K562 (cell line): ENCODE data around the gene ETV3L. TPM values are rescaled to one million over a fixed set of nuclear protein-coding genes. Genes with fewer than 3 reads are reported as not detected.

Source experiments
- ARID1B ChIP-seq: fragments of 450-650 bp; IDR thresholded peaks from 2 replicates; pipeline ENCODE4 v1.6.1; 2016; ENCODE audit warnings: antibody characterized with exemption, mild to moderate bottlenecking, inconsistent platforms
- FOS ChIP-seq: IDR thresholded peaks from 3 replicates; pipeline ENCODE4 v1.6.1; 2011; ENCODE audit not compliant: insufficient read length; ENCODE audit errors: extremely low read depth
- GTF2F1 ChIP-seq: IDR thresholded peaks from 2 replicates; pipeline ENCODE4 v1.6.1; 2011; ENCODE audit warnings: low read depth, low read length, improper control_type of control experiment
- MECOM ChIP-seq: fragments of 250-450 bp; sonication (Bioruptor Pico); IDR thresholded peaks from 2 replicates; pipeline ENCODE4 v1.8.0; 2022; ENCODE audit warnings: inconsistent platforms
- MTA3 ChIP-seq: fragments of 450-650 bp; formaldehyde crosslinking; IDR thresholded peaks from 2 replicates; pipeline ENCODE4 v1.6.1; 2017; ENCODE audit warnings: mild to moderate bottlenecking, borderline replicate concordance
- NBN ChIP-seq: fragments of 450-650 bp; IDR thresholded peaks from 2 replicates; pipeline ENCODE4 v1.6.1; 2016; ENCODE audit warnings: low read depth, mild to moderate bottlenecking
- NELFE ChIP-seq: IDR thresholded peaks from 2 replicates; pipeline ENCODE4 v1.6.1; 2011; ENCODE audit warnings: mild to moderate bottlenecking; ENCODE audit not compliant: insufficient read depth, insufficient read length
- PHF8 ChIP-seq: fragments of 200-600 bp; sonication (generic); IDR thresholded peaks from 2 replicates; pipeline ENCODE4 v1.6.1; 2012; ENCODE audit warnings: mixed run types, mild to moderate bottlenecking, inconsistent platforms, low read length, moderate library complexity, borderline replicate concordance
- SP1 ChIP-seq: sonication (generic); formaldehyde crosslinking; IDR thresholded peaks from 2 replicates; pipeline ENCODE4 v1.8.1; 2022; ENCODE audit warnings: mild to moderate bottlenecking, missing genetic modification reagents
- ZBTB17 ChIP-seq: fragments of 450-650 bp; formaldehyde crosslinking; IDR thresholded peaks from 2 replicates; pipeline ENCODE4 v1.4.0; 2020; ENCODE audit warnings: mild to moderate bottlenecking
- ZC3H4 ChIP-seq: sonication (generic); formaldehyde crosslinking; IDR thresholded peaks from 2 replicates; pipeline ENCODE4 v1.9.0; 2021; ENCODE audit warnings: missing genetic modification reagents, borderline replicate concordance
- ZFP1 ChIP-seq: fragments of 450-650 bp; formaldehyde crosslinking; IDR thresholded peaks from 2 replicates; pipeline ENCODE4 v1.4.0; 2020; ENCODE audit warnings: mild to moderate bottlenecking, mixed read lengths
- ZKSCAN3 ChIP-seq: fragments of 250-450 bp; sonication (Bioruptor Pico); IDR thresholded peaks from 2 replicates; pipeline ENCODE4 v1.4.0; 2020
- ZKSCAN8 ChIP-seq: fragments of 200-800 bp; sonication (Bioruptor generic); IDR thresholded peaks from 2 replicates; pipeline ENCODE4 v1.6.1; 2016; ENCODE audit warnings: missing genetic modification characterization, missing compliant biosample characterization
- ZNF124 ChIP-seq: sonication (generic); formaldehyde crosslinking; IDR thresholded peaks from 2 replicates; pipeline ENCODE4 v1.8.1; 2022; ENCODE audit warnings: missing genetic modification reagents
- ZNF133 ChIP-seq: fragments of 250-450 bp; sonication (Bioruptor Pico); IDR thresholded peaks from 2 replicates; pipeline ENCODE4 v1.4.0; 2020; ENCODE audit warnings: mild to moderate bottlenecking
- ZNF165 ChIP-seq: fragments of 250-450 bp; sonication (Bioruptor Pico); IDR thresholded peaks from 2 replicates; pipeline ENCODE4 v1.4.0; 2020; ENCODE audit warnings: borderline replicate concordance
- ZNF184 ChIP-seq: sonication (generic); formaldehyde crosslinking; IDR thresholded peaks from 2 replicates; pipeline ENCODE4 v1.5.0; 2020; ENCODE audit warnings: missing genetic modification reagents
- ZNF217 ChIP-seq: sonication (generic); formaldehyde crosslinking; IDR thresholded peaks from 2 replicates; pipeline ENCODE4 v1.8.0; 2022; ENCODE audit warnings: mild to moderate bottlenecking, missing genetic modification reagents
- ZNF3 ChIP-seq: fragments of 250-450 bp; sonication (Bioruptor Pico); IDR thresholded peaks from 2 replicates; pipeline ENCODE4 v1.5.0; 2021; ENCODE audit warnings: mild to moderate bottlenecking, moderate library complexity
- ZNF507 ChIP-seq: conservative IDR thresholded peaks from 2 replicates; pipeline ENCODE4 v1.6.1; 2017; ENCODE audit warnings: missing genetic modification characterization, missing compliant biosample characterization
- ZNF584 ChIP-seq: fragments of 200-800 bp; sonication (Bioruptor generic); IDR thresholded peaks from 2 replicates; pipeline ENCODE4 v1.6.1; 2016; ENCODE audit warnings: low read depth, mild to moderate bottlenecking, missing genetic modification characterization, missing compliant biosample characterization
- ZNF695 ChIP-seq: fragments of 450-650 bp; formaldehyde crosslinking; IDR thresholded peaks from 2 replicates; pipeline ENCODE4 v1.4.0; 2020; ENCODE audit warnings: mild to moderate bottlenecking, moderate library complexity
- polyA plus RNA-seq, 8 experiments: library from polyadenylated mRNA; depleted of rRNA in 4 of 8; stranded (reverse) in 5 of 8; unstranded in 3 of 8; fragments of >200 nt; fragmentation: Nextera tagmentation in 2 of 8; fragmentation: Illumina TruSeq in 1 of 8; extraction: Ambion mirVana in 2 of 8; extraction: Trizol in 1 of 8; gene quantifications; 2 replicates each; pipeline versions ENCODE4 v1.2.1 to v1.2.3, GENCODE V29; 2011 to 2014; ENCODE audit warnings: inconsistent platforms in 1 of 8, missing spikeins in 1 of 8
- total RNA-seq, 7 experiments: library from RNA; depleted of rRNA in 6 of 7; stranded (reverse); fragments of >200 nt in 6 of 7; fragmentation: Illumina TruSeq in 2 of 7; extraction: Trizol in 2 of 7; gene quantifications; 2 replicates each; pipeline versions ENCODE4 v1.2.1 to v1.2.3, GENCODE V29; 2011 to 2021; ENCODE audit warnings: low replicate concordance in 1 of 7
- TF ChIP-seq, protein P1 (sequence below): fragments of 450-650 bp; IDR thresholded peaks from 2 replicates; pipeline ENCODE4 v1.6.1; 2017; ENCODE audit warnings: antibody characterized with exemption
- TF ChIP-seq, protein P2 (sequence below), 3 experiments: fragments of 200-800 bp in 1 of 3; sonication (Bioruptor generic) in 1 of 3; sonication (generic) in 1 of 3; formaldehyde crosslinking in 1 of 3; IDR thresholded peaks; 2 replicates each; pipeline versions ENCODE4 v1.6.1 to v1.8.0; 2016 to 2022; ENCODE audit warnings: mild to moderate bottlenecking in 2 of 3, missing compliant biosample characterization in 2 of 3, missing genetic modification characterization in 2 of 3, missing genetic modification reagents in 1 of 3
- TF ChIP-seq, protein P3 (sequence below): fragments of 200-800 bp; sonication (Bioruptor generic); IDR thresholded peaks from 2 replicates; pipeline ENCODE4 v1.6.1; 2017; ENCODE audit warnings: missing genetic modification characterization, missing compliant biosample characterization

Gene ETV3L
- total and polyA plus RNA-seq, 9 of the 15 experiments (the other 6 are each of a cell fraction or from before 2014, with no cell fraction given): not detected

GRCh38 chr1:157137408-157138219 is 38.0 kb upstream of the ETV3L start (continued):
- TF ChIP-seq, protein P1, sequence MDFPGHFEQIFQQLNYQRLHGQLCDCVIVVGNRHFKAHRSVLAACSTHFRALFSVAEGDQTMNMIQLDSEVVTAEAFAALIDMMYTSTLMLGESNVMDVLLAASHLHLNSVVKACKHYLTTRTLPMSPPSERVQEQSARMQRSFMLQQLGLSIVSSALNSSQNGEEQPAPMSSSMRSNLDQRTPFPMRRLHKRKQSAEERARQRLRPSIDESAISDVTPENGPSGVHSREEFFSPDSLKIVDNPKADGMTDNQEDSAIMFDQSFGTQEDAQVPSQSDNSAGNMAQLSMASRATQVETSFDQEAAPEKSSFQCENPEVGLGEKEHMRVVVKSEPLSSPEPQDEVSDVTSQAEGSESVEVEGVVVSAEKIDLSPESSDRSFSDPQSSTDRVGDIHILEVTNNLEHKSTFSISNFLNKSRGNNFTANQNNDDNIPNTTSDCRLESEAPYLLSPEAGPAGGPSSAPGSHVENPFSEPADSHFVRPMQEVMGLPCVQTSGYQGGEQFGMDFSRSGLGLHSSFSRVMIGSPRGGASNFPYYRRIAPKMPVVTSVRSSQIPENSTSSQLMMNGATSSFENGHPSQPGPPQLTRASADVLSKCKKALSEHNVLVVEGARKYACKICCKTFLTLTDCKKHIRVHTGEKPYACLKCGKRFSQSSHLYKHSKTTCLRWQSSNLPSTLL: no peak
- TF ChIP-seq SP1 (CRISPR knock-in tag) (no peak), MECOM (CRISPR knock-in tag) (no peak), GTF2F1 (no peak), NBN (0 out of 2 replicates have a peak, but pooled peaks have one; percentile 40), ZNF124 (no peak), FOS (no peak), ZBTB17 (CRISPR knock-in tag) (no peak), ZKSCAN8 (no peak), ZNF3 (CRISPR knock-in tag) (no peak), ZNF217 (CRISPR knock-in tag) (no peak), ZNF133 (no peak), ZC3H4 (CRISPR knock-in tag) (peak; percentile 78; the same call in 1 of the 2 replicates), ZNF184 (CRISPR knock-in tag) (no peak), ZNF584 (CRISPR knock-in tag) (no peak), ZNF507 (tag) (no peak), ZNF695 (no peak), ZFP1 (CRISPR knock-in tag) (no peak), ARID1B (peak; percentile 35), PHF8 (no peak), NELFE (no peak), ZNF165 (no peak), ZKSCAN3 (CRISPR knock-in tag) (no peak), MTA3 (no peak)
- TF ChIP-seq, protein P2, sequence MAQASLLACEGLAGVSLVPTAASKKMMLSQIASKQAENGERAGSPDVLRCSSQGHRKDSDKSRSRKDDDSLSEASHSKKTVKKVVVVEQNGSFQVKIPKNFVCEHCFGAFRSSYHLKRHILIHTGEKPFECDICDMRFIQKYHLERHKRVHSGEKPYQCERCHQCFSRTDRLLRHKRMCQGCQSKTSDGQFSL (CRISPR knock-in tag; IDR thresholded peaks at IDR 0.05): no peak
- TF ChIP-seq, protein P2 (tag; IDR thresholded peaks at IDR 0.05): no peak
- TF ChIP-seq, protein P3, sequence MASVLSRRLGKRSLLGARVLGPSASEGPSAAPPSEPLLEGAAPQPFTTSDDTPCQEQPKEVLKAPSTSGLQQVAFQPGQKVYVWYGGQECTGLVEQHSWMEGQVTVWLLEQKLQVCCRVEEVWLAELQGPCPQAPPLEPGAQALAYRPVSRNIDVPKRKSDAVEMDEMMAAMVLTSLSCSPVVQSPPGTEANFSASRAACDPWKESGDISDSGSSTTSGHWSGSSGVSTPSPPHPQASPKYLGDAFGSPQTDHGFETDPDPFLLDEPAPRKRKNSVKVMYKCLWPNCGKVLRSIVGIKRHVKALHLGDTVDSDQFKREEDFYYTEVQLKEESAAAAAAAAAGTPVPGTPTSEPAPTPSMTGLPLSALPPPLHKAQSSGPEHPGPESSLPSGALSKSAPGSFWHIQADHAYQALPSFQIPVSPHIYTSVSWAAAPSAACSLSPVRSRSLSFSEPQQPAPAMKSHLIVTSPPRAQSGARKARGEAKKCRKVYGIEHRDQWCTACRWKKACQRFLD (CRISPR knock-in tag): no peak
